HEK293 (cell line): ENCODE data around the gene DNAJC30.

Experiments used
- CTCF ChIP-seq: fragments of 450-650 bp; formaldehyde crosslinking; IDR thresholded peaks from 2 replicates; pipeline ENCODE4 v1.5.1; 2016; ENCODE audit warnings: missing biosample characterization, missing genetic modification characterization
- HIC1 ChIP-seq: fragments of 450-650 bp; formaldehyde crosslinking; IDR thresholded peaks from 2 replicates; pipeline ENCODE4 v1.5.1; 2016; ENCODE audit warnings: missing biosample characterization, missing genetic modification characterization
- MEIS1 ChIP-seq: sonication (generic); formaldehyde crosslinking; IDR thresholded peaks from 2 replicates; pipeline ENCODE4 v1.8.1; 2022; ENCODE audit warnings: missing genetic modification reagents, mild to moderate bottlenecking, borderline replicate concordance
- PATZ1 ChIP-seq: fragments of 450-650 bp; formaldehyde crosslinking; IDR thresholded peaks from 2 replicates; pipeline ENCODE4 v1.5.1; 2016; ENCODE audit warnings: missing biosample characterization, missing genetic modification characterization
- SP3 ChIP-seq: fragments of 450-650 bp; formaldehyde crosslinking; IDR thresholded peaks from 2 replicates; pipeline ENCODE4 v1.5.1; 2016; ENCODE audit warnings: missing biosample characterization, missing genetic modification characterization
- TCF7L2 ChIP-seq: IDR thresholded peaks from 2 replicates; pipeline ENCODE4 v1.6.1; 2011; ENCODE audit warnings: low read depth, mild to moderate bottlenecking, inconsistent platforms, low read length, moderate library complexity, borderline replicate concordance
- ZBTB11 ChIP-seq: fragments of 450-650 bp; formaldehyde crosslinking; conservative IDR thresholded peaks from 2 replicates; pipeline ENCODE4 v1.5.1; 2016; ENCODE audit warnings: low read depth, missing biosample characterization, missing genetic modification characterization
- ZBTB21 ChIP-seq: fragments of 450-650 bp; formaldehyde crosslinking; IDR thresholded peaks from 2 replicates; pipeline ENCODE4 v1.5.1; 2017; ENCODE audit warnings: missing biosample characterization, missing genetic modification characterization
- ZFP3 ChIP-seq: fragments of 450-650 bp; formaldehyde crosslinking; IDR thresholded peaks from 2 replicates; pipeline ENCODE4 v1.5.1; 2016; ENCODE audit warnings: low read depth, missing biosample characterization, missing genetic modification characterization
- ZNF121 ChIP-seq: fragments of 450-650 bp; formaldehyde crosslinking; IDR thresholded peaks from 2 replicates; pipeline ENCODE4 v1.5.1; 2016; ENCODE audit warnings: missing biosample characterization, missing genetic modification characterization
- ZNF248 ChIP-seq: fragments of 450-650 bp; formaldehyde crosslinking; IDR thresholded peaks from 2 replicates; pipeline ENCODE4 v1.5.1; 2017; ENCODE audit warnings: missing biosample characterization, missing genetic modification characterization
- ZNF560 ChIP-seq: fragments of 450-650 bp; formaldehyde crosslinking; IDR thresholded peaks from 2 replicates; pipeline ENCODE4 v1.5.1; 2017; ENCODE audit warnings: missing biosample characterization, missing genetic modification characterization, borderline replicate concordance
- ZNF629 ChIP-seq: fragments of 450-650 bp; formaldehyde crosslinking; IDR thresholded peaks from 2 replicates; pipeline ENCODE4 v1.5.1; 2017; ENCODE audit warnings: missing biosample characterization, missing genetic modification characterization
- ZNF692 ChIP-seq: fragments of 450-650 bp; formaldehyde crosslinking; IDR thresholded peaks from 2 replicates; pipeline ENCODE4 v1.5.1; 2016; ENCODE audit warnings: missing biosample characterization, missing genetic modification characterization

GRCh38 chr7:73679709-73680108, 3.5 kb downstream of the DNAJC30 start:
- TF ChIP-seq CTCF (tag by site-specific recombination), result no peak
- TF ChIP-seq ZBTB21, result no peak
- TF ChIP-seq ZNF560 (tag by site-specific recombination), result no peak
- no peak for TF ChIP-seq PATZ1 (tag by site-specific recombination)
- TF ChIP-seq SP3 (tag by site-specific recombination), result no peak
- TF ChIP-seq ZNF248 (tag by site-specific recombination), result no peak
- TF ChIP-seq MEIS1 (CRISPR knock-in tag), result no peak
- no peak for TF ChIP-seq TCF7L2
- no peak for TF ChIP-seq HIC1
- no peak for TF ChIP-seq ZNF121 (tag by site-specific recombination)
- no peak for TF ChIP-seq ZFP3 (tag by site-specific recombination)
- no peak for TF ChIP-seq ZNF629 (tag by site-specific recombination)
- TF ChIP-seq ZNF692 (tag by site-specific recombination), result no peak
- no peak for TF ChIP-seq ZBTB11 (tag by site-specific recombination)
